ENCODE data around the gene SKIC2. TPM values are rescaled to one million over a fixed set of nuclear protein-coding genes. Genes with fewer than 3 reads are reported as not detected.
A peak's percentile ranks its signal among the peaks of the same experiment; 100 is the strongest.
"Not testable (repeated sequence)": the region's sequence is repeated elsewhere in the genome, so short reads cannot be mapped to it uniquely, and the experiment has no call there.

Gene SKIC2
- total and polyA plus RNA-seq, 10 of the 15 experiments (the other 5 are each of a cell fraction or from before 2014, with no cell fraction given): 3.3 to 79.2 (median 32.5) TPM

DNA sequence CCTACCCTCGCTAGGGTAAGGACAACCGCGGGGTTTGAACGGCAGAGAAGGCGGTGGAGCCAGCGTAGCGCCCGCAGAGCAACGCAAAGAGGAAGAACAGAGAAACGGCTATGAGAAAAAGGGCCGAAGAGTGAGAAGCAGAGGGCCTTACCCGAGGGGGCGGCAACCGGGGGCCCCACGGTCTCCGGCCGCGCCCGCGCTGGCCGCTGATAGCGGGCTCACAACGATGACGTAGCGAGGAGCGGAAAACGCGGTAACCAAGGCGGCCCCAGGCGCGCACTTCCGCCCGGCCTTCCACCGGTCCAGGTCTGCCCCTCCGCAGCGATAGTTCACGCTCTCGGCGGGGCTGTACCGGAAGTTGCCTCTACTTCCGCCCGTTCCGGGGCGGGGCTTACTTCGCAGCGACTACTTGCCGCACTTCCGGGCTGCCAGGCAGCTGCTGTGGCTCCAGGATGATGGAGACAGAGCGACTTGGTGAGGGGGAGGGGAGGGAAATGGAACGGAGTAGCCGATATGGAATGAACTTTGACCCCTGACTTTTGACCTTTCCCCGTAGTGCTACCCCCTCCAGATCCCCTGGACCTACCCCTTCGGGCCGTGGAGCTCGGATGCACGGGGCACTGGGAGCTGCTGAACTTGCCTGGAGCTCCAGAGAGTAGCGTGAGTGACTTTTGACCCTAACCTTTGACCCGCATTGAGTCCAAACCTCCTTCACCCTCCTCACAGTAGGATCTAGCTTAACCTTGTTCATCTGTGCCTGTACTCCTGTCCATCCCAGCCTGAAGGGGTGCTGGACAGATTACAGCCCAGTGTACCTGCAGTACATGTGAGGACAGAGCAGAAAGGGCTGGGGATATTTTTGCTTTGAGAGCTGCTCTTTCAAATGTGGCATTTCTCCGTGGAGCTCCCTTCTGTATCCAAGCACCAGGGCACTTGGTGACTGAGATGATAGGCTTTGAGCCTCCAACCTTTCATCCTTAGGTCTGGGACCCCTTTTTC is at the start of gene SKIC2, which contains the start of gene NELFE (continued):
- TF ChIP-seq BRCA1 (IDR thresholded peaks at IDR 0.05; ENCODE audit: low read depth, low read length): no peak
- peak; percentile 99 for TF ChIP-seq NR2C1 (IDR thresholded peaks at IDR 0.05)
- TF ChIP-seq MYB (IDR thresholded peaks at IDR 0.05; ENCODE audit: borderline replicate concordance, low read depth, low read length): no peak
- TF ChIP-seq POU2F2 (IDR thresholded peaks at IDR 0.05; ENCODE audit: borderline replicate concordance, low read depth, low read length): peak; percentile 61
- peak; percentile 86; the same call in 1 of the 2 replicates for TF ChIP-seq PML (IDR thresholded peaks at IDR 0.05; ENCODE audit: low read length)
- TF ChIP-seq JUNB (IDR thresholded peaks at IDR 0.05): no peak
- TF ChIP-seq CHD4 (IDR thresholded peaks at IDR 0.05): no peak
- no peak for TF ChIP-seq MYC (IDR thresholded peaks at IDR 0.05; ENCODE audit: insufficient read depth, insufficient read length, insufficient replicate concordance, low read length, severe bottlenecking)
- TF ChIP-seq HDAC2 (IDR thresholded peaks at IDR 0.05): no peak
- peak; percentile 44 for TF ChIP-seq CUX1 (IDR thresholded peaks at IDR 0.05; ENCODE audit: insufficient replicate concordance, low read depth, low read length)

GRCh38 chr6:31909298-31909697 is 49.7 kb upstream of the SKIC2 start:
- H3K9me3 ChIP-seq (replicated peaks; ENCODE audit: control insufficient read depth, insufficient read depth, low read length); BruUV-seq (replicated peaks); ATAC-seq; H2AFZ ChIP-seq (ENCODE audit: control insufficient read depth, low read depth, low read length); DNase-seq (ENCODE audit: low read depth, low spot score); H3K4me2 ChIP-seq (ENCODE audit: control insufficient read depth, insufficient read depth); H3K36me3 ChIP-seq (ENCODE audit: control insufficient read depth in 2 of 2, insufficient read depth in 2 of 2, low read length in 1 of 2); H3K9ac ChIP-seq (ENCODE audit: control insufficient read depth, insufficient read depth, low read length); in situ Hi-C loops (cut with MboI); H4K20me1 ChIP-seq (ENCODE audit: control insufficient read depth, insufficient read depth); RAD21 ChIA-PET (ENCODE audit: unreplicated experiment); FAIRE-seq; H3K27ac ChIP-seq (ENCODE audit: control insufficient read depth, insufficient read depth); H3K79me2 ChIP-seq (ENCODE audit: control insufficient read depth, insufficient read depth, low read length); H3K4me3 ChIP-seq; H3K27me3 ChIP-seq (replicated peaks in 1 of 2; ENCODE audit: control insufficient read depth in 2 of 2, insufficient read depth in 2 of 2, low read length in 1 of 2): not testable (repeated sequence)
- intact Hi-C loops (cut with micrococcal nuclease; ENCODE audit: unreplicated experiment): loop anchor here (10.0 kb wide), 1 partner anchor 364 kb away; the partner anchor contains the start of genes ATP6V1G2, DDX39B and NFKBIL1
- ChIA-PET CTCF (interaction anchor here (0.6 to 1.1 kb wide), 5 partner anchors 12 to 299 kb away, joined by 3 to 8 read pairs (median 4); partner anchors contain the start of gene SLC44A4), POLR2A (interaction anchor here (0.6 to 0.8 kb wide), 3 partner anchors 80 to 678 kb away, joined by 3 to 4 read pairs (median 4); no protein-coding TSS in a partner anchor), SMC1A (ENCODE audit: uncharacterized antibody, unreplicated experiment) (interaction anchor here (1.0 kb wide), 1 partner anchor 71 kb away, joined by 4 read pairs; no protein-coding TSS in a partner anchor)
- 24% methylated on average over 7 of the region's 7 CpGs for WGBS (ENCODE audit: insufficient coverage, insufficient replicate concordance, low lambda C conversion rate, missing lambda C conversion rate)
- peaks cover 25% of the 10 kb centered on the region for H3K4me1 ChIP-seq (ENCODE audit: control insufficient read depth, insufficient read depth, low read length)

Measured in GM12878 (cell line).